ENCODE results near the gene QTRT2.

The QTRT2 gene

GRCh38 chr3:114120211-114120610 lies 63.7 kb downstream of the QTRT2 start:
- Histone ChIP-seq H3K4me1 (ENCODE audit: control insufficient read depth, insufficient read depth, low read length, unreplicated experiment) (peaks cover 24% of the 10 kb centered on the region), H3K27ac (ENCODE audit: low read depth, low read length) (no peak overlapping the region)

GRCh38 chr3:114122027-114122709 lies 65.6 kb downstream of the QTRT2 start:
- Histone ChIP-seq H3K4me1 (ENCODE audit: control insufficient read depth, insufficient read depth, low read length, unreplicated experiment) (peaks cover 24% of the 10 kb centered on the region), H3K36me3 (ENCODE audit: insufficient read depth, low read length) (no peaks in the 10 kb centered on the region), H3K4me3 (ENCODE audit: low read depth, low read length) (no peak overlapping the region), H2AFZ (ENCODE audit: low read length, unreplicated experiment) (peak overlapping the region; percentile 14), H3K27me3 (ENCODE audit: insufficient read depth, low read length) (no peaks in the 10 kb centered on the region), H3K79me2 (ENCODE audit: control insufficient read depth, insufficient read depth, low read length, unreplicated experiment) (no peaks in the 10 kb centered on the region), H3K27ac (ENCODE audit: low read depth, low read length) (peak overlapping the region; percentile 24; the same call in 1 of the 2 replicates)

More at GRCh38 chr3:114120211-114120610, 63.7 kb downstream of the QTRT2 start:
- no peaks in the 10 kb centered on the region for H3K79me2 ChIP-seq (ENCODE audit: control insufficient read depth, insufficient read depth, low read length, unreplicated experiment)
- no peaks in the 10 kb centered on the region for H3K36me3 ChIP-seq (ENCODE audit: insufficient read depth, low read length)
- H2AFZ ChIP-seq (ENCODE audit: low read length, unreplicated experiment): no peak overlapping the region
- no peak overlapping the region for H3K4me3 ChIP-seq (ENCODE audit: low read depth, low read length)
- no peaks in the 10 kb centered on the region for H3K27me3 ChIP-seq (ENCODE audit: insufficient read depth, low read length)

GRCh38 chr3:114126461-114126860 lies 69.9 kb downstream of the QTRT2 start:
- no peaks in the 10 kb centered on the region for H3K36me3 ChIP-seq (ENCODE audit: insufficient read depth, low read length)
- H3K27me3 ChIP-seq (ENCODE audit: insufficient read depth, low read length): no peaks in the 10 kb centered on the region
- no peak overlapping the region for H3K27ac ChIP-seq (ENCODE audit: low read depth, low read length)
- peaks cover 30% of the 10 kb centered on the region for H3K4me1 ChIP-seq (ENCODE audit: control insufficient read depth, insufficient read depth, low read length, unreplicated experiment)
- no peaks in the 10 kb centered on the region for H3K79me2 ChIP-seq (ENCODE audit: control insufficient read depth, insufficient read depth, low read length, unreplicated experiment)
- H2AFZ ChIP-seq (ENCODE audit: low read length, unreplicated experiment): no peak overlapping the region
- H3K4me3 ChIP-seq (ENCODE audit: low read depth, low read length): no peak overlapping the region

GRCh38 chr3:114127517-114127916 lies 71.0 kb downstream of the QTRT2 start:
- no peak overlapping the region for H3K27ac ChIP-seq (ENCODE audit: low read depth, low read length)
- H3K4me3 ChIP-seq (ENCODE audit: low read depth, low read length): no peak overlapping the region
- H3K4me1 ChIP-seq (ENCODE audit: control insufficient read depth, insufficient read depth, low read length, unreplicated experiment): peaks cover 19% of the 10 kb centered on the region
- H3K79me2 ChIP-seq (ENCODE audit: control insufficient read depth, insufficient read depth, low read length, unreplicated experiment): no peaks in the 10 kb centered on the region
- H3K27me3 ChIP-seq (ENCODE audit: insufficient read depth, low read length): no peaks in the 10 kb centered on the region
- no peaks in the 10 kb centered on the region for H3K36me3 ChIP-seq (ENCODE audit: insufficient read depth, low read length)
- H2AFZ ChIP-seq (ENCODE audit: low read length, unreplicated experiment): no peak overlapping the region

- no peak overlapping the region; the same call in 1 of the 2 replicates for H3K4me3 ChIP-seq (ENCODE audit: low read depth, low read length)
- peaks cover 15% of the 10 kb centered on the region for H3K4me1 ChIP-seq (ENCODE audit: control insufficient read depth, insufficient read depth, low read length, unreplicated experiment)
- H3K79me2 ChIP-seq (ENCODE audit: control insufficient read depth, insufficient read depth, low read length, unreplicated experiment): no peaks in the 10 kb centered on the region
- no peak overlapping the region for H2AFZ ChIP-seq (ENCODE audit: low read length, unreplicated experiment)
- no peaks in the 10 kb centered on the region for H3K36me3 ChIP-seq (ENCODE audit: insufficient read depth, low read length)
- no peaks in the 10 kb centered on the region for H3K27me3 ChIP-seq (ENCODE audit: insufficient read depth, low read length)
- H3K27ac ChIP-seq (ENCODE audit: low read depth, low read length): peak overlapping the region; percentile 22; the same call in 1 of the 2 replicates
These were observed 71.7 kb downstream of the QTRT2 start for GRCh38 chr3:114128231-114128630.

GRCh38 chr3:114128826-114129225 lies 72.3 kb downstream of the QTRT2 start:
- Histone ChIP-seq H3K27me3 (ENCODE audit: insufficient read depth, low read length) (no peaks in the 10 kb centered on the region), H2AFZ (ENCODE audit: low read length, unreplicated experiment) (no peak overlapping the region), H3K79me2 (ENCODE audit: control insufficient read depth, insufficient read depth, low read length, unreplicated experiment) (no peaks in the 10 kb centered on the region), H3K36me3 (ENCODE audit: insufficient read depth, low read length) (no peaks in the 10 kb centered on the region), H3K27ac (ENCODE audit: low read depth, low read length) (peak overlapping the region; percentile 22; the same call in 1 of the 2 replicates), H3K4me1 (ENCODE audit: control insufficient read depth, insufficient read depth, low read length, unreplicated experiment) (peaks cover 15% of the 10 kb centered on the region), H3K4me3 (ENCODE audit: low read depth, low read length) (no peak overlapping the region)

- no peaks in the 10 kb centered on the region for H3K36me3 ChIP-seq (ENCODE audit: insufficient read depth, low read length)
- H3K4me3 ChIP-seq (ENCODE audit: low read depth, low read length): no peak overlapping the region
- no peaks in the 10 kb centered on the region for H3K27me3 ChIP-seq (ENCODE audit: insufficient read depth, low read length)
- H3K4me1 ChIP-seq (ENCODE audit: control insufficient read depth, insufficient read depth, low read length, unreplicated experiment): peaks cover 15% of the 10 kb centered on the region
- no peak overlapping the region for H2AFZ ChIP-seq (ENCODE audit: low read length, unreplicated experiment)
- H3K79me2 ChIP-seq (ENCODE audit: control insufficient read depth, insufficient read depth, low read length, unreplicated experiment): no peaks in the 10 kb centered on the region
- H3K27ac ChIP-seq (ENCODE audit: low read depth, low read length): no peak overlapping the region
These were observed 76.0 kb downstream of the QTRT2 start for GRCh38 chr3:114132500-114132899.

GRCh38 chr3:114133947-114134346 lies 77.4 kb downstream of the QTRT2 start:
- no peaks in the 10 kb centered on the region; the same call in 1 of the 2 replicates for H3K27me3 ChIP-seq (ENCODE audit: insufficient read depth, low read length)
- H3K36me3 ChIP-seq (ENCODE audit: insufficient read depth, low read length): no peaks in the 10 kb centered on the region
- no peak overlapping the region for H3K27ac ChIP-seq (ENCODE audit: low read depth, low read length)
- H3K4me1 ChIP-seq (ENCODE audit: control insufficient read depth, insufficient read depth, low read length, unreplicated experiment): peaks cover 4% of the 10 kb centered on the region
- no peak overlapping the region for H2AFZ ChIP-seq (ENCODE audit: low read length, unreplicated experiment)
- no peak overlapping the region for H3K4me3 ChIP-seq (ENCODE audit: low read depth, low read length)
- no peaks in the 10 kb centered on the region for H3K79me2 ChIP-seq (ENCODE audit: control insufficient read depth, insufficient read depth, low read length, unreplicated experiment)
